Measurements from ENCODE around the gene COMMD1.
"Not testable (repeated sequence)": the region's sequence is repeated elsewhere in the genome, so short reads cannot be mapped to it uniquely, and the experiment has no call there.

The COMMD1 gene

DNA sequence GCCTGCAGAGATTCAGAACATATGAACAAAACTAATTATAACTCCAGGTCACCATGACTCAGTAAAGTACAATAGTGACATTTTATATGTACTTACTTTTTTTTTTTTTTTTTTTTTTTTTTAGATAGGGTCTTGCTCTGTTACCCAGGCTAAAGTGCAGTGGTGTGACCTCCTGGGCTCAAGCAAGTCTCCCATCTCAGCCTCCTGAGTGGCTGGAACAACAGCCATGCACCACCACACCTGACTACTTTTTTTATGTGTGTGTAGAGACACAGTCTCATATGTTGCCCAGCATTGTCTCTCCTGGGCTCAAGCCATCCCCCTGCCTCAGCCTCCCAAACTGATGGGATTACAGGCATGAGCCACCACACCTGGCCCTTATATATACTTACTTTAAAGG, 159.8 kb downstream of the COMMD1 start:
- DNase-seq (ENCODE audit: extremely low read depth in 1 of 2, low read depth in 1 of 2), result no peak

DNA sequence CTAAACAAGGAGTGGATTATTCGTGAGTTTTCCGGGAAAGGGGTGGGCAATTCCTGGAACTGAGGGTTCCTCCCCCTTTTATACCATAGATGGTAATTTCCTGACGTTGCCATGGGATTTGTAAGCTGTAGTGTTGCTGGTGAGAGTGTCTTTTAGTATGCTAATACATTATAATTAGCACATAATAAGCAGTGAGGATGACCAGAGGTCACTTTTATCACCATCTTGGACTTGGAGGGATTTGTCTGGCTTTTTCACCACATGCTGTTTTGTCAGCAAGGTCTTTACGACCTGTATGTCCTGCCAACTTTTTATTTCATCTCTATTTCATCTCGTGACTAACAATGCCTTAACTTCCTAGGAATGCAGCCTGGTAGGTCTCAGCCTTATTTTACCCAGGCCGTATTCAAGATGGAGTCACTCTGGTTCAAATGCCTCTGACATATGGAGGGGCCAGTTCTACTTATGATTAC, 165.7 kb downstream of the COMMD1 start:
- DNase-seq (ENCODE audit: extremely low read depth in 1 of 2, low read depth in 1 of 2), result no peak

DNA sequence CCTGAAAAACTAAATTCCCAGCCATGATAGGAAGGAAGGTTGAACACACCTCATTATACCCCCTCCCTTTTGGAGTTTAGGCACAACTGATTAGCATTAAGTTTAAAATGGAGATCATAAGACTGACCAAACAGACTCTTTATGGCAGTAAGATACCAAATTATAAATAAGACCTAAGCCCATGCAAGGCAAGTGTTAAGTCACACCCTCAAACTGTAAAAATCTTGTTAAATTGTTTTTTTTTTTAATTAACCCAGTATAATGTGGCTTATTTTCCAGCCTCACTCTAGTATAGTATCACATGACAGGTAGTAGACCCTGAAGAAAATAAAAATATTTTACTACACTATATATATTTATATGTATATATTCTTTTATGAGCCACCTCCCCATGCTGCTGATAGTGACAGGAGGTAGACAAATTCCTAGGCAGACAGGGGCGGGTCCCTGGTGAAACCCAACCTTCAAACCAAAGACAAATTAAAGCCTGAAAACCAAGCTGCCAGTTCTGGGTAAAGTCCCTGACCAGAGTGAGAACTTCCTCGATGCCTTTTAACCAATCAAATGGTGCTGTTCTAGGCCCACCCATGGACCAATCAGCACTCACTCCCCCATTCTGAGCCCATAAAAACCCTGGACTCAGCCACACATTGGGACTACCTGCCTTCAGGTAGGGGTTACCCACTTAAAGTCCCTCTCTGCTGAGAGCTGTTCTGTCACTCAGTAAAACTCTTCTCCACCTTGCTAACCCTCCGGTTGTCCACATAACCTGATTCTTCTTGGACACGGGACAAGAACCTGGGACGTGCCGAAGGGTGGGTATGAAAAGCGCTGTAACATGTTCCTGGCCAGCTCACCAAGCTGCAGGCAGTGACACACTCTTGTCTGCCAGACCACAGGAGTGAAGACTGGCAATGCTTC, 166.5 kb downstream of the COMMD1 start:
- no peak for DNase-seq (ENCODE audit: extremely low read depth in 1 of 2, low read depth in 1 of 2)

DNA sequence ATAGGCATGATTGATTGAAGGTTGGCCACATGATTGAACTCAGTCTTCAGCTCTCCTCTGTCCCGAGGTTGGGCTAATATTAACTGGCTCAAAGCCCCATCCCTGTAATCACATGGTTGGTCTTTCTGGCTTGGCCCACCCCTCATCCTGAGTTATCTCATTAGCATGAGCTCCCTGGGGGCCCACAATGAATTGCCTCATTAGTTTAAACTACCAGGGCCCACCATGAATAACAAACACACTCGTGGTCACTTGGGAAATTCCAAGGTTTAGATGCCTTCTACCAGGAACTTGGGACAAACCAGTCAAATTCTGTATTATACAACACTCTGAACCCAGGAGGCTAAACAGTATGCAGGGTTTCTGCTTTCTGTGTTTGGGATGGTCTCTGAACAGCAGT, 168.8 kb downstream of the COMMD1 start:
- DNase-seq (ENCODE audit: extremely low read depth in 1 of 2, low read depth in 1 of 2), result no peak

DNA sequence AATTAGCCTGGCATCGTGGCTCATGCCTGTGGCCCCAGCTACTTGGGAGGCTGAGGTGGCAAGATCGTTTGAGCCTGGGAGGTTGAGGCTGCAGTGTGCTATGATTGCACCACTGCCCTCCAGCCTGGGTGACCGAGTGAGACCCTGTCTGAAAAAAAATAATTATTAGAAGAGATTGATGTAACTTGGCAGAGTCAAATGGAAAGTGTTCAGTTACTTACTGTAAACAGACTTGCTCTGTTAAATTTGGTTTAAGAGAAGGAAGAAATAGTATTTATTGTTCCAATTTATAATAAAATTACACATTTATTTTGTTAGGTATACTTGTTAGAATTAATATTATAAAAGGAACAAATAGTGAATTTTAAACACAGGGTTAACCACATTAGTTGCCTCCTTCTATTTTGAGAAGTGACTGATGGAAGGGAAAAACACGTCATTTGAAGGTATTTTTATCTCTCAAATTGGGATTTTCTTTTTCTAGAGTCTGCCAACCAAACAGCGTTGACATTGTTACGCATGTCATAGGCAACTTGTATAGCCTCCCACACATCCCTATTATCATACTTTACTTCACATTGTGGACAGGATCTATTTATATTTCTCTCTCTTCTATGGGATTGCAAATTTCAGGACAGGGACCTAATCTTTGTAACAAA, 171.6 kb downstream of the COMMD1 start:
- no peak for DNase-seq (ENCODE audit: extremely low read depth in 1 of 2, low read depth in 1 of 2)

DNA sequence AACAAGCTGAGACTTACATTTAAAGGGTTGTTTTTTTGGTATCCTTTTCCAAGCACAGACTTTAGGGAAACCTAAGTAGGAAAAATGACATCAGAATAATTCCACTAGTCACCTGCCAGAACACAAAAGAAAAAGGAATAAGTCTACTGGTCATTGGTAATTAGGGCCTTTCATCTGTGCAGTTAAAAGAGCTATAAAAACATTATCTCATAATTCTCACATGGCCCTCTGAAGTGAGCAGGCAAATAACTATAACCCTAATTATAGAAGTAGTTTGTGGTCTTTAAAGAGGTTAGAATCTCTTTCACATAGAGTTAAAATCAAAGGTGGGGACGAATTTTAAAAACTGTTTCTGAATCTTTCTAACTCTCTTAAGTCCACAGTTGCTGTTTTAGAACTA, 179.3 kb downstream of the COMMD1 start:
- no peak for DNase-seq (ENCODE audit: extremely low read depth in 1 of 2, low read depth in 1 of 2)

DNA sequence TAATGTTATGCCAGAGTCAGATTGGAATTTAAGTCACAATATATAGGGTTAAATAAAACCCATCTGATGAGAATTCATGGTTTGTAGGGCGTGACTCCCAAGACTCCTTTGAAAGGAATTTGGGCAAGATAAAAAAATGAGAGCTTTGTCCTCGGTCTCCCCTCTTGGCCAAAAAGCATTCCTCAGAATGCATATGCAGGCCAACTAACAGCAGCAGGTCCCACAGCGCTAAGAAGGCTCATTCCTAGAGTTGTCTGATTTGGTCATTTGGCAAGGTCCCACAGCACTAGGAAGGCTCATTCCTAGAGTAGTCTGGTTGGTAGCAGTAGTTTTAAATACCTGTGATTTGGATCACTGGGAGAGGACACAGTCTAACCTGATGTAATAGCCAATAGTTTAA, 184.2 kb downstream of the COMMD1 start:
- no peak for DNase-seq (ENCODE audit: extremely low read depth in 1 of 2, low read depth in 1 of 2)

DNA sequence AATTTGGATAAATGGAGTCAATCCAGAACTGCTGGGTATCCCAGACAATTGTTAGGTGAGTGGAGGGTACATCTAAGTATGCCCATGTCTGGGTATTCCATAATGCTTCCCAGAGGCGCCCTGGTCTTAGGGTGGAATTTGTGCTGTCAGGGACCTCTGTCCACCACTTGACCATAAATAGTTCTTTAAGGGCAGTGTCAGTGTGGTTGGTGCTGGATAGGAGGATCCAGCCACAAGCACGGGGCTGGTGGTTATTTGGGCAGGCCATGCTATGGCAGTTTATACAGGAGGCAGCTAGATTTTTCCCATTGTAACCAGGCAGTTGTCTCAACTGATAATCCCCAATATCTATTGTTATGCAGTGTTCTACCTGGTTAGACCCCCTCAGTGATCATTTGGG, 186.0 kb downstream of the COMMD1 start:
- no peak for DNase-seq (ENCODE audit: extremely low read depth in 1 of 2, low read depth in 1 of 2)

DNA sequence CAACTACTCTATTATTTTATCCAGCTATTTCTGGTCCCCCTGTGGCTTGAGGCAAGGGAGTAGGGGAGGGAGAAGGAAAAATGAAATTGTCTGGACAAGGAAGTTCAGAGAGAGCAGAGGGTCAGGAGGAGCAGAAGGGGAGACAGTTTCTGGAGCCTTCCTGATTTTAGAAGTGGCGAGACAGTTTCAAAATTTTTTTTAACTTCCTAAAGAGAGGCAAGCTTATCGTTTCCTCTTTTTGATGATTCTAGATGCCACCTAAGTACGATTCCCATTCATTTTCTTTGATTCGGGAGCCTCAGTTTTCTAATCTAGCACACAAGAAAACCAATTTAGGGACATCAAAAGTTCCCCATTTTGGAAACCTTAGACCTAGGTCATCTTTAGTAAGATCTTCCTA, 193.6 kb downstream of the COMMD1 start:
- no peak for DNase-seq (ENCODE audit: extremely low read depth in 1 of 2, low read depth in 1 of 2)

DNA sequence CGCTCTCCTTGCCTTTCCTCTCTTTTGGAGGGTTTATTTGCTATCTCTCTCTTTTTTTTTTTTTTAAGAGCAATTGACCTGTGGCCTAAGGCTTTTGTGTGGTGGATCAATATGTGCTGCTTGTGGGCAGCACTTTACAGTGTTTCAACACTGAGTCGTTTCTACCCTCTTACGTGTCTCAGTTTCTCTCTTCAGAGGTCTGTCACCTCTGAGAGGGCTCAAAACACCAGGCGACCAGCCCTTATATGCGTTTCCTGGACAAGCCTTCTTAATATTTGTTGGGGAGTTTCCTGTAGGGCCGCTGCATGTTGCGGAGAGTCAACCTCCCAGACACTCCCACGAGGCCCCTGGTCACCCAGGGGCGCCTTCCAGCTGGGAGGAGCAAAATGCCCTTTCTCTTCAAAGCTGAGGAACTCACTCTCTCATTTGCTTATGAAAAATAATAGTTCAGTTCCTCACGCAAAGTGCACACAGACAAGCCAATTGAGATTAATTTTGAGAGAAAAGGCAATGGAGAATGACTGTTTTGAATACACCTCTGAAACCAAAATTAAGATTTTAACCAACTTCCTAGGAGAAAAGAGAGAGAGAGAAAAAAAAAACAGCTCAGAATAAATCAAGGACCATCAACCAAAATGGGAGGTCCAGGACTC, 194.2 kb downstream of the COMMD1 start:
- DNase-seq (ENCODE audit: extremely low read depth in 1 of 2, low read depth in 1 of 2), result no peak

DNA sequence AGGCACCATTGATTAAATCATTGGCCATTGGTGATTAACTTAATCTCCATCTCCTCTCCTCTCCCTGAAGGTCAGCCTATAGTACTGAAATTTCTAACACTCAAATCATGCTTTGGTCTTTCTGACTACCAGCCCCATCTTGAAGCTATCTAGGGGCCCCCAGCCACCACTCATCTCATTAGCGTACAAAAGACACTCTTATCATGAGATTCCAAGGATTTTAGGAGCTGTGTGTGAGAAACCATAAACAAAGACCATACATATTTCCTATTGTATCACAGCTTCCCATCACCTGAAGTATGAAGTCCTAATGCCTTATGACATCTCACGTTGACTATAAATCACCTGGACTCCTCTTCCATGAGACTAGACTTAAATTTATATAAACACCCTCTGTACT, 196.4 kb downstream of the COMMD1 start:
- DNase-seq (ENCODE audit: extremely low read depth in 1 of 2, low read depth in 1 of 2), result no peak

DNA sequence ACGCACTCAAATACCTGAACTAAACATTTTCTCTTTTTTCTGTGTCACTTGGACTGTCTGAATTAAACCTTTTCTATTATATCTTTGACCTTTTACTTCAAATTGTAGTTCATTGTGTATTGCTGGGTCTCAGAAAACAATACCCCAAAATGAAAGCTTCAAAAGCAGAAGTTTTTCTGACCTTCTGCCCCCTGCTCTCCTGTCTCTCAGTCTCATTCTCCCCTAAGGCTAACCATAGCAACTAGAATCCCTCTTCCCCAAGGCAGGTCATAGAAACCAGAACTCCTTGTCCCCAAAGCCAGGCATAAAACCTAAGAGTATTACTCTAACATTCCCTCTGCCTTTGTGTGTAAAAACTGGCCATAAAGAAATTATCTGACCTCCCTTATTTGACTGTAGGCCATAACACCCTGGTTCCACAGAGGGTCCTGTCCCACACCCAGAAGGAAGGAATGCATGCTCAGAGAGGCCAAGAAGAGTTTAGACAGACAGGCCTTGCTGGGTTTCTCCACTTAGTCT, 197.0 kb downstream of the COMMD1 start:
- DNase-seq (ENCODE audit: extremely low read depth in 1 of 2, low read depth in 1 of 2), result no peak

DNA sequence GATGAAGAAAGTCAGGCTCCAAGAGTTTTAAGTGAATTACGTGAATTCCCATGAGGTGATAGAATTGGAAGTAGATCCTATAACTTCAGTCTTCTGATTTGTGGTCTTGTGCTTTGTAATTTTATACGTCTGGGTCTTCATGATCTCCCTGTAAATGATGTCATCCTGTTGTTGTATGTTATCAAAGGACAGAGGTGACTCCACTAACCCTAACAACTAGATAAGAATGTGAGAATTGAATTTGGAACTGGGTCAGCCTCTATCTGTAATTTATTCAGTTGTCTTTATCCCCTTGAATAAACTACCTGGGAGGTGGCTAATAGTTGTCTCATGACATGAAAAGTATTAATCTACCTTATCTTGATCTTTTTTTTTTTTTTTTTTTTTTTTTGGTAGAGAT, 204.1 kb downstream of the COMMD1 start:
- no peak for DNase-seq (ENCODE audit: extremely low read depth in 1 of 2, low read depth in 1 of 2)

DNA sequence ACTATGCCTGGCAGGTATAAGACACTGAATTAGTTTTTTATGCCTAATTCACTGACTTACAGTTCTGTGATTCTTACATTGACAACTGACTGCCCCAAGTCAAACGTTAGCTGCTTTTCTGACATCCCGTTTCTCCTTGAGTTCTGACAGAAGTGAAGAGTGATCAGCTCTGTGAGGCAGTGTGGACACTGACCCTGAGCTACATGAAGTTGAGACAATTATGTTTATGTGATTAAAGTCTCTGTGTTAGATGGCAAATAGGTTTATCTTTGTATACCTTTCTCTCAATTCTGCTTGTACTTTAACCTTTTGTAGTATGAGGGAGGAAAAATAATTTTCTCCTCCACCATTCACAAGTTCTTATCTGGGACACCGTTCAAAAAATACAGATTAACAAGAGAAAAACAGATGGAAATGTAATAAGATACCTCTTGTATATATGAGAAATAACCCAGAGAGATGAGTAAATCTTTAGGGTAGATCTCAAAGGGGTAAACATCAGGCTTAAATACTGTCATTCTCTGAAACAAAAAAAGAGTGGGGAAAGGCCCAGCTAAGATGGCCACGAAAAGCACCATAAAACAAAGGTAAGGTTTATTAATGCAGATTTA, 205.0 kb downstream of the COMMD1 start:
- DNase-seq (ENCODE audit: extremely low read depth in 1 of 2, low read depth in 1 of 2), result no peak

DNA sequence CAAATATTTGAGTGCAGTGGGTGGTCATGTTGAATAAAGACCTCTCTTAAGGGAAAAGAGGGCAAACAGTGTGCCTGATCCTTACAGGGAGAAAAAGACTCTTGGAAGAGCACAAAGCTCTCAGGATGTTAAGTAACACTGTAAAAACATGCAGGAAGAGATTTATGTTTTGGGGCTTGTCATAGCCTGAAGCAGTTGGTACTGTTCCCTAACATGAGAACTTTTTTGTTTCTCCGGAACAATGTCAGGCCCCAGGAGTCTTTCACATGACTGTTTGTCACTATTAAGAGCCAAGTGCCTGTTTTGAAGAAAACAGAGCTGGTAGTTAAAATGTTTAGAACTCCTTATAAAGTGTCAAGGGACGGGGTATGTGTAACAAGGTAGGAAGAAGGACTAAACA, 206.7 kb downstream of the COMMD1 start:
- no peak for DNase-seq (ENCODE audit: extremely low read depth in 1 of 2, low read depth in 1 of 2)

DNA sequence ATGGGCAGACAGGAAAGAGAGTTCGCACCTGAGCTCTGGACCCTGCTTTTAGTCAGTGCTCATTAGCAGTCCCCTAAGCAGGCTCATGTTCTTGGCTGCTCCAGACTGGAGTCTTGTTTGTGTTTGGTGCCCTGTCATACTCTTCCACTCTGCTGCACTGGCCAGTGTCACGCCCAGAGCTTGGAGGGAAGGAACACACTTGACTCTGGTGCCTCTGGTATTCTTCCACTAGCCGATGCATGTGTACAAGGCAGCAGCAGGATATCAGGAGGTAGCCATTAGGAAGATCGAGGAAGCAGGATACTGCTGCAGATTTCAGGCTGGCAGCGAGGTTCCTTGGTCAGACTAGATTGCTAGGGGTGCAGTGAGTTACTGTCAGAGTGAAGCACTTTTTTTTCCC, 209.1 kb downstream of the COMMD1 start:
- no peak for DNase-seq (ENCODE audit: extremely low read depth in 1 of 2, low read depth in 1 of 2)

DNA sequence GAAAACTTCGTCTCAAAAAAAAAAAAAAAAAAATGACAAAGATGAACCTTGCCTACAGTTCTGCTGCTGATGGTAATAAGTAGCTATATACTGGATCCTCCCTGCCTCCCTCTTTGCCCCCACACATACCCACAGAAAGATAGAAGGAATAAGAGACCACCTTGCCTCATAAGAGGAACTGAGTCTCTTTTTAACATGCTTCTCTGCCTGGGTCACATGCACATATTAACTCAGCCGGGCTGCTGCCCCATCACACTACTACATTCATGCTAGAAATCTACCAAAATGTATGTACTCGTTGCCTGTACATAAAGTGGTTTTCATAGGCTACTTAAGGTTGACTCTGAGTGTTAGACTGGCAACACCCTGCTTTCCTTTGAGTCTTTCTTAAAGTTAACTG, 211.5 kb downstream of the COMMD1 start:
- no peak for DNase-seq (ENCODE audit: extremely low read depth in 1 of 2, low read depth in 1 of 2)

DNA sequence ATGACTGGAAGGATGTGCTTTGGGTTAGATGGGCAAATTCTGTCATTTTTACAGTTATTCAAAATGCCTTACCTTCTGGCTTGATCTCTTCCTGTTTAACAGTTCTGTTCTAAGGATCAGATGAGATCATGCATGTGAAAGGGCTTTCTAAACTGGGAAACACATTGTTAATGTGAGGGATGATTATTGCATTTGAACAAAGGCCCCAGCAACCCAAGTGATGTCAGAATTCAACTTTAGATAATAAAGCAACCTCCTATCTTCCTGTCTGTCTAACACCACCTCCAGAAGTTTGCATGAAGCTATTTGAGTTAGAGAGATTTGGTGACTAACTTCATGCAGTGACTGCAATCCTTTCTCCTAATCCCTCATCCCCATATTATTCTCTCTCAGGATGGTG, 212.7 kb downstream of the COMMD1 start:
- no peak for DNase-seq (ENCODE audit: extremely low read depth in 1 of 2, low read depth in 1 of 2)

DNA sequence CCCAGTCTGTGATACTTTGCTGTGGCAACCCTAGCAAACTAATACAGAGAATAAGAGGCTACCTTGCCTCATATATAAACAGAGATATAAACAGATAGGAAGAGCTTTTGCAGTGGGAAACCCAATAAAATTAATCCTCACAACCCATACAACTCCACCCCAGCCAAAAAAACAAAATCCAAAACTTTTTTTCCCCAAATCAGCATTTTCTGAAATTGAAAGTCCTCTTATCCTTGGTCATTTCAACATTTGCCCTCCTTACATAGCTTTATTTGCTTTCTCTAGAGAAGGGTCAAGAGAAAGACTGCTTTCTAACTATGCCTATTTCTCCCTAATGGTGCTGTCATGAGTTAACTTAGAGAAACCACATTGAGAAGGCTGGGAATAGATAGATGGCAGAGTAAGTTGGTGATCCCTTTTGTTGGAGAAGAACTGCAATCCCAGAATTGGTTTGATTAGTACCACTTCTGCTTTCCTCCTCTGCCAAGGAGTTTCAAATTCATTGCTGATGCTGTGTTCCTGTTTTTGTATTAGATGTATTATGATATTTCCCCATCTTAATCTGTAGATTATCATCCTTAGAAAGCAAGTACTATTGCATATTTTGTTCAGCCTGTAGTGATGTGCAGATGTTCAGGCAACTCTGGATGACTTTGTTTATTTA, 214.0 kb downstream of the COMMD1 start:
- DNase-seq (ENCODE audit: extremely low read depth in 1 of 2, low read depth in 1 of 2), result no peak

DNA sequence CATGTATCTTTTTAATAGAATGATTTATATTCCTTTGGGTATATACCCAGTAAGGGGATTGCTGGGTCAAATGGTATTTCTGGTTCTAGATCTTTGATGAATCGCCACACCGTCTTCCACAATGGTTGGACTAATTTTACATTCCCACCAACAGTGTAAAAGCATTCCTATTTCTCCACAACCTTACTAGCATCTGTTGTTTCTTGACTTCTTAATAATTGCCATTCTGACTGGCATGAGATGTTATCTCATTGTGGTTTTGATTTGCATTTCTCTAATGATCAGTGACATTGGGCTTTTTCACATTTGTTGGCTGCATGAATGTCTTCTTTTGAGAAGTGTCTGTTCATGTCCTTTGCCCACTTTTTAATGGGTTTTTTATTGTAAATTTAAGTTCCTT, 220.8 kb downstream of the COMMD1 start:
- DNase-seq (ENCODE audit: extremely low read depth in 1 of 2, low read depth in 1 of 2), result not testable (repeated sequence)

All from activated CD8-positive, alpha-beta memory T cell treated with anti-CD3 and anti-CD28 coated beads for 1 hour (primary cell).